Panc1 (cell line): ENCODE results near the gene EPHA7. TPM values are rescaled to one million over a fixed set of nuclear protein-coding genes. Genes with fewer than 3 reads are reported as not detected.

Experiments
- ATAC-seq: fragments of 200-7000 bp; cut with Tn5 transposase; 2 replicates; pipeline ENCODE4 v1.9.1; 2020; ENCODE audit warnings: mild to moderate bottlenecking, moderate library complexity
- BruUV-seq: library from RNA; stranded (reverse); fragments of 400-500 nt; replicated peaks from 2 replicates; lab custom pipeline; 2021; lab: Mats Ljungman, UMichigan
- CTCF ChIA-PET: fragments of 300-600 bp; sonication (Branson Sonifier 250); formaldehyde crosslinking; loops from one replicate; lab custom pipeline; 2022; ENCODE audit warnings: antibody characterized with exemption; lab: Charles Lee
- POLR2A ChIA-PET: fragments of 300-600 bp; sonication (Branson Sonifier 250); formaldehyde crosslinking; loops from one replicate; lab custom pipeline; 2022; ENCODE audit warnings: antibody characterized with exemption; lab: Charles Lee
- DNase-seq: peaks from one replicate; pipeline ENCODE4 v3.0.0-alpha.2; 2010; ENCODE audit warnings: low read depth, low spot score
- H3K27ac ChIP-seq: 2 replicates; pipeline ENCODE4 v1.5.1; 2011; ENCODE audit warnings: mild to moderate bottlenecking, low read length, inconsistent platforms
- H3K27me3 ChIP-seq: fragments of 200-500 bp; sonication (Bioruptor generic); 2 replicates; pipeline ENCODE4 v1.6.0; 2014; ENCODE audit warnings: low read length, inconsistent platforms; ENCODE audit not compliant: control insufficient read depth, insufficient read depth
- H3K36me3 ChIP-seq: fragments of 200-500 bp; sonication (Bioruptor generic); 2 replicates; pipeline ENCODE4 v1.5.1; 2014; ENCODE audit warnings: inconsistent platforms, mild to moderate bottlenecking, low read length, moderate library complexity; ENCODE audit not compliant: control insufficient read depth, insufficient read depth
- H3K4me1 ChIP-seq: 2 replicates; pipeline ENCODE4 v1.5.1; 2011; ENCODE audit warnings: inconsistent platforms, mild to moderate bottlenecking, low read length, moderate library complexity; ENCODE audit not compliant: control insufficient read depth, insufficient read depth
- H3K4me3 ChIP-seq, 2 experiments: 2 replicates each; pipeline ENCODE4 v1.5.1; 2011 to 2012; ENCODE audit warnings: low read depth in 2 of 2, low read length in 2 of 2, mild to moderate bottlenecking in 2 of 2, inconsistent platforms in 1 of 2, moderate library complexity in 1 of 2
- H3K9me3 ChIP-seq: fragments of 200-500 bp; sonication (Bioruptor generic); 2 replicates; pipeline ENCODE4 v1.5.1; 2014; ENCODE audit warnings: low read depth, mild to moderate bottlenecking, inconsistent platforms, low read length, moderate library complexity; ENCODE audit not compliant: control insufficient read depth, insufficient read depth
- POLR2AphosphoS5 ChIP-seq: IDR thresholded peaks from 2 replicates; pipeline ENCODE4 v1.6.1; 2012; ENCODE audit warnings: mild to moderate bottlenecking, low read depth, low read length, moderate library complexity
- SIN3A ChIP-seq: IDR thresholded peaks from 2 replicates; pipeline ENCODE4 v1.6.1; 2012; ENCODE audit warnings: low read depth, mild to moderate bottlenecking, low read length, moderate library complexity, borderline replicate concordance; ENCODE audit not compliant: insufficient read depth
- TCF7L2 ChIP-seq: IDR thresholded peaks from 2 replicates; pipeline ENCODE4 v1.6.1; 2011; ENCODE audit warnings: mild to moderate bottlenecking, low read depth, low read length, inconsistent platforms
- in situ Hi-C: cut with HindIII; loops from 2 replicates; pipeline ENCODE4 v1.10.0; 2016; ENCODE audit warnings: low sequenced_read_pairs, low pct_unique_long_range_greater_than_20kb
- intact Hi-C: fragments of 100-400 bp; cut with micrococcal nuclease; formaldehyde crosslinking; loops from one replicate; pipeline ENCODE4 v1.10.0; 2022; ENCODE audit not compliant: unreplicated experiment
- total RNA-seq: library from RNA; stranded (reverse); gene quantifications from one replicate; pipeline ENCODE4 v1.2.1, GENCODE V29; 2021; ENCODE audit not compliant: unreplicated experiment
- TF ChIP-seq, protein P1 (sequence below), 2 experiments: IDR thresholded peaks; 2 replicates each; pipeline ENCODE4 v1.6.1; 2011 to 2012; ENCODE audit warnings: low read depth in 2 of 2, control low read depth in 1 of 2, low read length in 1 of 2, mild to moderate bottlenecking in 1 of 2, moderate library complexity in 1 of 2; ENCODE audit not compliant: insufficient read depth in 1 of 2
- TF ChIP-seq, protein P2 (sequence below): fragments of 450-650 bp; IDR thresholded peaks from 2 replicates; pipeline ENCODE4 v1.5.1; 2017; ENCODE audit warnings: mild to moderate bottlenecking

EPHA7 gene
- total RNA-seq, 1 experiment from 2014 or later, result 8.6 TPM

DNA sequence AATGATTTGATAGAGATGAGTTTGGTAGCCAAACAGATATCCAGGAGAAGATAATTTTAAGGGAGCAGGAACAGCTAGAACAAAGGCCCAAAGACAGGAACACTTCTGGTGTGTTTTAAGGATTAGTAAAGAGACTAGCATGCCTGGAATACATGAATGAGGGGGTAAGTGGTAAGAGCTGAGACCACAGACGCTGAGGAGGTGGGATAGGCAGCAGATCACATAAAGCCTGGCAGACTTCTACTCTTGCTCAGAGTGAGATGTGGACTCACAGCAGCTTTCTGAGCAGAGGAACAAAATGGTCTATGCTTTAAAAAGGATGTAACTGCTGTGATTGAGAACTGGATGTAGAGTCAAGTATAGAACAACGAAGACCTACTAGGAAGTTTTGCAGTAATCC, 100.1 kb downstream of the EPHA7 start:
- no peak overlapping the region for H3K4me3 ChIP-seq
- H3K4me1 ChIP-seq, result no peaks in the 10 kb centered on the region
- ChIA-PET CTCF (no interaction called here), POLR2A (no interaction called here)
- H3K27me3 ChIP-seq, result no peaks in the 10 kb centered on the region
- H3K9me3 ChIP-seq, result no peaks in the 10 kb centered on the region
- in situ Hi-C loops (no loop called here), intact Hi-C loops (no loop called here)
- DNase-seq (no peak), ATAC-seq (no peak)
- no peaks in the 10 kb centered on the region; the same call in 1 of the 2 replicates for H3K36me3 ChIP-seq
- no peak overlapping the region for H3K27ac ChIP-seq
- BruUV-seq, result no TSS peak
- TF ChIP-seq, protein P1, sequence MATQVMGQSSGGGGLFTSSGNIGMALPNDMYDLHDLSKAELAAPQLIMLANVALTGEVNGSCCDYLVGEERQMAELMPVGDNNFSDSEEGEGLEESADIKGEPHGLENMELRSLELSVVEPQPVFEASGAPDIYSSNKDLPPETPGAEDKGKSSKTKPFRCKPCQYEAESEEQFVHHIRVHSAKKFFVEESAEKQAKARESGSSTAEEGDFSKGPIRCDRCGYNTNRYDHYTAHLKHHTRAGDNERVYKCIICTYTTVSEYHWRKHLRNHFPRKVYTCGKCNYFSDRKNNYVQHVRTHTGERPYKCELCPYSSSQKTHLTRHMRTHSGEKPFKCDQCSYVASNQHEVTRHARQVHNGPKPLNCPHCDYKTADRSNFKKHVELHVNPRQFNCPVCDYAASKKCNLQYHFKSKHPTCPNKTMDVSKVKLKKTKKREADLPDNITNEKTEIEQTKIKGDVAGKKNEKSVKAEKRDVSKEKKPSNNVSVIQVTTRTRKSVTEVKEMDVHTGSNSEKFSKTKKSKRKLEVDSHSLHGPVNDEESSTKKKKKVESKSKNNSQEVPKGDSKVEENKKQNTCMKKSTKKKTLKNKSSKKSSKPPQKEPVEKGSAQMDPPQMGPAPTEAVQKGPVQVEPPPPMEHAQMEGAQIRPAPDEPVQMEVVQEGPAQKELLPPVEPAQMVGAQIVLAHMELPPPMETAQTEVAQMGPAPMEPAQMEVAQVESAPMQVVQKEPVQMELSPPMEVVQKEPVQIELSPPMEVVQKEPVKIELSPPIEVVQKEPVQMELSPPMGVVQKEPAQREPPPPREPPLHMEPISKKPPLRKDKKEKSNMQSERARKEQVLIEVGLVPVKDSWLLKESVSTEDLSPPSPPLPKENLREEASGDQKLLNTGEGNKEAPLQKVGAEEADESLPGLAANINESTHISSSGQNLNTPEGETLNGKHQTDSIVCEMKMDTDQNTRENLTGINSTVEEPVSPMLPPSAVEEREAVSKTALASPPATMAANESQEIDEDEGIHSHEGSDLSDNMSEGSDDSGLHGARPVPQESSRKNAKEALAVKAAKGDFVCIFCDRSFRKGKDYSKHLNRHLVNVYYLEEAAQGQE (IDR thresholded peaks at IDR 0.05; ENCODE audit: insufficient read depth in 1 of 2, low read depth in 2 of 2, low read length in 1 of 2), result no peak

DNA sequence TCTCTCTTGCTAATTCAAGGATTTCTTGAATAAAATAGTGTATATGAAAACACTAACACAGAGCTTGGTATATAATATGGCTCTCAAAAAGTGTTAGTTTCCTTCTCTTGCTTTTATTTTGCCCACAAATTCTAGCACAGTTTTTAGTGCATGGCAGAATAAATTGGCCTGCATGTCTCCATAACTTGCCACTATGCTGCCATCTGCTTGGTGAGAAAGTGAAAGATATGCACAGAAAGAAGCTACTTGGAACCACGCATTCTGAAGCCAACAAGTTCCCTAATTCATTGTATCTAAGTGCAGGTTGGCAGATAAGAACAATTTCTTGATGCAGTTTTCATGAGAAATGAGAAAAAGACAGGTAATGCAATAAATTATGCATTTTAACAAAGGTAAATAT, 101.2 kb downstream of the EPHA7 start:
- Histone ChIP-seq H3K27me3 (no peaks in the 10 kb centered on the region), H3K36me3 (no peaks in the 10 kb centered on the region; the same call in 1 of the 2 replicates), H3K4me1 (no peaks in the 10 kb centered on the region), H3K9me3 (no peaks in the 10 kb centered on the region), H3K4me3 (no peak overlapping the region), H3K27ac (no peak overlapping the region)
- TF ChIP-seq TCF7L2 (no peak), POLR2AphosphoS5 (no peak), SIN3A (no peak)
- TF ChIP-seq, protein P2, sequence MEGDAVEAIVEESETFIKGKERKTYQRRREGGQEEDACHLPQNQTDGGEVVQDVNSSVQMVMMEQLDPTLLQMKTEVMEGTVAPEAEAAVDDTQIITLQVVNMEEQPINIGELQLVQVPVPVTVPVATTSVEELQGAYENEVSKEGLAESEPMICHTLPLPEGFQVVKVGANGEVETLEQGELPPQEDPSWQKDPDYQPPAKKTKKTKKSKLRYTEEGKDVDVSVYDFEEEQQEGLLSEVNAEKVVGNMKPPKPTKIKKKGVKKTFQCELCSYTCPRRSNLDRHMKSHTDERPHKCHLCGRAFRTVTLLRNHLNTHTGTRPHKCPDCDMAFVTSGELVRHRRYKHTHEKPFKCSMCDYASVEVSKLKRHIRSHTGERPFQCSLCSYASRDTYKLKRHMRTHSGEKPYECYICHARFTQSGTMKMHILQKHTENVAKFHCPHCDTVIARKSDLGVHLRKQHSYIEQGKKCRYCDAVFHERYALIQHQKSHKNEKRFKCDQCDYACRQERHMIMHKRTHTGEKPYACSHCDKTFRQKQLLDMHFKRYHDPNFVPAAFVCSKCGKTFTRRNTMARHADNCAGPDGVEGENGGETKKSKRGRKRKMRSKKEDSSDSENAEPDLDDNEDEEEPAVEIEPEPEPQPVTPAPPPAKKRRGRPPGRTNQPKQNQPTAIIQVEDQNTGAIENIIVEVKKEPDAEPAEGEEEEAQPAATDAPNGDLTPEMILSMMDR, result no peak
- TF ChIP-seq, protein P1 (IDR thresholded peaks at IDR 0.05; ENCODE audit: insufficient read depth in 1 of 2, low read depth in 2 of 2, low read length in 1 of 2), result no peak
- intact Hi-C loops, result no loop called here
- ChIA-PET POLR2A (no interaction called here), CTCF (no interaction called here)
- ATAC-seq (no peak), DNase-seq (no peak)
- BruUV-seq, result no TSS peak
- in situ Hi-C loops, result no loop called here
